Pancreas (tissue), 10 donors: ENCODE results near the gene MICA. TPM values are rescaled to one million over a fixed set of nuclear protein-coding genes. Genes with fewer than 3 reads are reported as not detected.

ENCODE experiments used
- ATAC-seq, 4 donors: fragments of 200-7000 bp; cut with Tn5 transposase; one replicate each; pipeline versions ENCODE4 v1.8.0 to v1.9.1; 2020; ENCODE audit warnings: mild to moderate bottlenecking in 4 of 4, moderate library complexity in 4 of 4
- DNase-seq, 6 donors: peaks; one replicate each; pipeline ENCODE4 v3.0.0-alpha.2; 2020
- FAIRE-seq: peaks from 2 replicates; lab custom pipeline; 2012; peaks lifted over from hg19 to GRCh38; lab: Jason Lieb, UNC
- H3K27ac ChIP-seq, 4 donors: fragments of 200-600 bp; sonication (generic); 1 replicate in 3 of 4; 2 replicates in 1 of 4; pipeline versions ENCODE4 v1.5.0 to v1.8.0; 2020
- H3K27me3 ChIP-seq, 4 donors: fragments of 200-600 bp; one replicate each; pipeline ENCODE4 v1.8.0; 2021
- H3K36me3 ChIP-seq, 3 donors: fragments of 200-600 bp; sonication (generic) in 1 of 3; one replicate each; pipeline versions ENCODE4 v1.5.0 to v1.8.0; 2020 to 2021
- H3K4me1 ChIP-seq, 3 donors: fragments of 200-600 bp; one replicate each; pipeline ENCODE4 v1.8.0; 2021
- H3K4me3 ChIP-seq, 4 donors: fragments of 200-600 bp; sonication (generic) in 2 of 4; one replicate each; pipeline versions ENCODE4 v1.5.0 to v1.8.0; 2020 to 2021
- H3K9me3 ChIP-seq, 4 donors: fragments of 200-600 bp; one replicate each; pipeline ENCODE4 v1.8.0; 2021
- CTCF ChIP-seq, 4 donors: fragments of 200-600 bp; sonication (generic) in 3 of 4; IDR thresholded peaks; one replicate each; pipeline versions ENCODE4 v1.5.0 to v1.8.0; 2021; ENCODE audit warnings: antibody characterized with exemption in 4 of 4
- WGBS, 2 donors: extraction: QIAGEN DNeasy Blood & Tissue Kit; methylation state at CpG; one replicate each; pipeline ENCODE4 v1.1.7; 2013; 5-methylcytosine and 5-hydroxymethylcytosine counted together
- intact Hi-C, 3 donors: fragments of 100-400 bp; cut with DNase I; formaldehyde crosslinking; loops; one replicate each; pipeline versions ENCODE4 v1.11.1 to v1.14.2; 2022
- microRNA-seq, 2 donors: library from miRNA; unstranded; fragments of <30 nt; microRNA quantifications; one replicate each; pipeline versions ENCODE4 to v1.1.0, GENCODE V29; 2019 to 2020
- polyA plus RNA-seq, 2 donors: library from polyadenylated mRNA; stranded (reverse); fragments of 200-250 nt; gene quantifications; one replicate each; pipeline ENCODE4 v1.2.3, GENCODE V29; 2013
- total RNA-seq, 6 donors: library from RNA; stranded (reverse); fragmentation: NEBNext Ultra II Directional in 4 of 6; extraction: Animal tissue kit (Norgen Biotek cat#: 25700) in 4 of 6; gene quantifications; one replicate each; pipeline versions ENCODE4 v1.2.1 to v1.2.4, GENCODE V29; 2021 to 2023
- donor health status: healthy with polysubstance abuse.
- donor health status: DM: no; HTN: no; CAD: no; lungs with moderate emphysema.
- donor health status: DM: no; HTN: no; CAD: no.
- donor health status: control.
- donor health status: control.
- donor health status: Bipolar disorder and iron deficiency.
- donor health status: DM: yes; HTN: yes; CAD: no.
- donor health status: DM: no; HTN: no; CAD: no.
- donor health status: DM: no; HTN: no; CAD: no.
- donor health status: DM: yes; HTN: yes; CAD: no.

MICA gene
- total and polyA plus RNA-seq, 8 donors = 4.8 to 22.6 (median 6.2) TPM

- peaks cover 0 to 11% (median 0%) of the 10 kb centered on the region in 3 donors for H3K4me1 ChIP-seq
- intact Hi-C loops = no loop called here
- H3K4me3 ChIP-seq = peak overlapping the region in 3 of 4 donors; percentile 34 to 45 (median 39)
- no peaks in the 10 kb centered on the region for H3K9me3 ChIP-seq
- H3K36me3 ChIP-seq = no peaks in the 10 kb centered on the region
- H3K27me3 ChIP-seq = no peaks in the 10 kb centered on the region
- H3K27ac ChIP-seq = peak overlapping the region in 3 of 4 donors; percentile 9 to 62 (median 15)
- DNase-seq = peak; percentile 86 to 91 (median 87)
- FAIRE-seq = no peak
- 21 to 23% methylated on average over 29 of the region's 29 CpGs for WGBS, 2 donors
- peak; percentile 99 to 100 (median 100) for ATAC-seq
- no peak for TF ChIP-seq CTCF (IDR thresholded peaks at IDR 0.05)
Measured at GRCh38 chr6:31462964-31463870, 59.8 kb downstream of the MICA start.

- Histone ChIP-seq H3K4me1 (peaks cover 0 to 11% (median 0%) of the 10 kb centered on the region in 3 donors), H3K27me3 (no peaks in the 10 kb centered on the region), H3K27ac (no peak overlapping the region), H3K9me3 (no peaks in the 10 kb centered on the region), H3K4me3 (peak overlapping the region in 2 of 4 donors; percentile 39 to 45), H3K36me3 (no peaks in the 10 kb centered on the region)
- no peak for FAIRE-seq
- intact Hi-C loops = no loop called here
- ATAC-seq = no peak
- 82 to 89% methylated on average over 7 of the region's 7 CpGs for WGBS, 2 donors
- no peak for TF ChIP-seq CTCF (IDR thresholded peaks at IDR 0.05)
- no peak for DNase-seq
Measured at GRCh38 chr6:31464252-31465184, 61.1 kb downstream of the MICA start.

Small RNA genes lying within 50 kb of the gene (microRNA-seq; reads per million reads assigned to microRNA genes)
- 0 reads per million in 2 donors for gene MIR6891

Other genes starting within 250 kb of the MICA start
- 10 to 100 TPM in 5 of 6 donors, 1 to 10 TPM in 1; 6.7 to 19.3 (median 11.3) TPM for gene CCHCR1, start 245.8 kb upstream of the MICA start, total RNA-seq
- gene CCHCR1, start 245.8 kb upstream of the MICA start, polyA plus RNA-seq = 10 to 100 TPM; 22.3 to 27.0 TPM
- gene TCF19, start 245.0 kb upstream of the MICA start, total RNA-seq = 1 to 10 TPM in 5 of 6 donors, under 1 TPM in 1; 0.83 to 2.4 (median 1.8) TPM
- gene TCF19, start 245.0 kb upstream of the MICA start, polyA plus RNA-seq = 1 to 10 TPM; 1.9 to 3.4 TPM
- gene POU5F1, start 232.9 kb upstream of the MICA start, total RNA-seq = 10 to 100 TPM in 1 of 6 donors, 1 to 10 TPM in 5; 1.1 to 23.6 (median 3.2) TPM
- 10 to 100 TPM in 1 of 2 donors, 1 to 10 TPM in 1; 8.6 to 32.1 TPM for gene POU5F1, start 232.9 kb upstream of the MICA start, polyA plus RNA-seq
- 100 to 1,000 TPM; 135 to 297 (median 208) TPM for gene HLA-C, start 131.5 kb upstream of the MICA start, total RNA-seq
- gene HLA-C, start 131.5 kb upstream of the MICA start, polyA plus RNA-seq = 100 to 1,000 TPM; 147 to 160 TPM
- 1,000 to 10,000 TPM in 1 of 6 donors, 100 to 1,000 TPM in 5; 141 to 1,089 (median 229) TPM for gene HLA-B, start 46.4 kb upstream of the MICA start, total RNA-seq
- gene HLA-B, start 46.4 kb upstream of the MICA start, polyA plus RNA-seq = 100 to 1,000 TPM; 269 to 373 TPM
- 1 to 10 TPM in 2 of 6 donors, under 1 TPM in 4; 0.24 to 1.7 (median 0.51) TPM for gene MICB, start 94.5 kb downstream of the MICA start, total RNA-seq
- gene MICB, start 94.5 kb downstream of the MICA start, polyA plus RNA-seq = under 1 TPM; 0.23 to 0.76 TPM
- not detected for gene MCCD1, start 125.4 kb downstream of the MICA start, total RNA-seq
- gene MCCD1, start 125.4 kb downstream of the MICA start, polyA plus RNA-seq = not detected
- 100 to 1,000 TPM; 134 to 233 (median 153) TPM for gene DDX39B, start 138.4 kb downstream of the MICA start, total RNA-seq
- 100 to 1,000 TPM; 423 to 669 TPM for gene DDX39B, start 138.4 kb downstream of the MICA start, polyA plus RNA-seq
- gene ATP6V1G2, start 143.0 kb downstream of the MICA start, total RNA-seq = under 1 TPM; 0.16 to 0.81 (median 0.36) TPM
- gene ATP6V1G2, start 143.0 kb downstream of the MICA start, polyA plus RNA-seq = 1 to 10 TPM; 1.9 to 2.1 TPM
- 10 to 100 TPM; 12.1 to 25.3 (median 20.8) TPM for gene NFKBIL1, start 144.0 kb downstream of the MICA start, total RNA-seq
- 10 to 100 TPM; 26.5 to 46.0 TPM for gene NFKBIL1, start 144.0 kb downstream of the MICA start, polyA plus RNA-seq
- gene LTA, start 168.7 kb downstream of the MICA start, total RNA-seq = 1 to 10 TPM in 1 of 6 donors, under 1 TPM in 1, not detected in 4; 0.12 to 1.3 TPM
- gene LTA, start 168.7 kb downstream of the MICA start, polyA plus RNA-seq = under 1 TPM; 0.05 to 0.15 TPM
- under 1 TPM in 5 of 6 donors, not detected in 1; 0.29 to 0.87 (median 0.58) TPM for gene TNF, start 172.0 kb downstream of the MICA start, total RNA-seq
- under 1 TPM; 0.11 to 0.42 TPM for gene TNF, start 172.0 kb downstream of the MICA start, polyA plus RNA-seq
- gene LTB, start 178.8 kb downstream of the MICA start, total RNA-seq = 10 to 100 TPM in 1 of 6 donors, 1 to 10 TPM in 3, under 1 TPM in 2; 0.71 to 19.4 (median 1.9) TPM
- 1 to 10 TPM; 1.4 to 7.3 TPM for gene LTB, start 178.8 kb downstream of the MICA start, polyA plus RNA-seq
- 10 to 100 TPM in 2 of 6 donors, 1 to 10 TPM in 2, under 1 TPM in 2; 0.56 to 12.9 (median 2.6) TPM for gene LST1, start 182.7 kb downstream of the MICA start, total RNA-seq
- 1 to 10 TPM; 6.0 to 6.2 TPM for gene LST1, start 182.7 kb downstream of the MICA start, polyA plus RNA-seq
- gene NCR3, start 189.4 kb downstream of the MICA start, total RNA-seq = under 1 TPM in 1 of 6 donors, not detected in 5; 0.28 TPM
- gene NCR3, start 189.4 kb downstream of the MICA start, polyA plus RNA-seq = not detected
- gene AIF1, start 211.6 kb downstream of the MICA start, total RNA-seq = 10 to 100 TPM in 2 of 6 donors, 1 to 10 TPM in 4; 1.1 to 18.6 (median 5.3) TPM
- 10 to 100 TPM; 16.2 to 16.4 TPM for gene AIF1, start 211.6 kb downstream of the MICA start, polyA plus RNA-seq
- 10 to 100 TPM; 45.3 to 97.6 (median 73.5) TPM for gene PRRC2A, start 217.1 kb downstream of the MICA start, total RNA-seq
- 100 to 1,000 TPM; 138 to 144 TPM for gene PRRC2A, start 217.1 kb downstream of the MICA start, polyA plus RNA-seq
- 100 to 1,000 TPM in 4 of 6 donors, 10 to 100 TPM in 2; 93.3 to 160 (median 113) TPM for gene BAG6, start 249.1 kb downstream of the MICA start, total RNA-seq
- 100 to 1,000 TPM; 283 to 292 TPM for gene BAG6, start 249.1 kb downstream of the MICA start, polyA plus RNA-seq